Measurements from ENCODE around the gene BASP1. TPM values are rescaled to one million over a fixed set of nuclear protein-coding genes. Genes with fewer than 3 reads are reported as not detected.
"Not testable (repeated sequence)": the region's sequence is repeated elsewhere in the genome, so short reads cannot be mapped to it uniquely, and the experiment has no call there.

The BASP1 gene
- total RNA-seq, 1 donor from 2014 or later: 2.4 TPM

DNA sequence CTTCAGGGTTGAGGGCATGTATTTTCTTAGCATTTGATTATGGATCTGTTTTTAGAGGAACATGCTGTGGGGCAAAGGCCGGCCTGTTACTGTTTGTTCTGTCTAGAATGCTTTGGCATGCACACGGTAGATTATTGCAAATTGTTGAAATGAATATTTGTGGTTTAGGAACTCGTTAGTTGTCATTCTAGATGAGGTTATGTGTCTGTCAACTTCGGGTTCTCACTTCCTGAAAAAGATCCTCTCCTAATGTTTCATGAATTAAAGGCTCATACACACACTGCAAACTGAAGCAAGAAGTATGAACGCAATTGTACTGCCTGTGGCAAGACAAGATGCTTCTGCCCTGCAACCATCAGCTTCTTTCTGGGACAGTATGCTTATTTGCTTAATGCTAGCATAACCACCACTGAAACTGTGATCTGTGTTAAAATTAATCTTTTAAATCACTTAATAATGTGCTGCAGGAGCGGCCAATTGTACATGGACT, 99.6 kb downstream of the BASP1 start:
- DNase-seq (ENCODE audit: low read depth in 2 of 2): no peak

- DNase-seq (ENCODE audit: low read depth in 2 of 2): no peak
These were observed 100.0 kb downstream of the BASP1 start for GRCh38 chr5:17317473-17317872.

- not testable (repeated sequence) for DNase-seq (ENCODE audit: low read depth in 2 of 2)
These were observed 101.7 kb downstream of the BASP1 start for GRCh38 chr5:17319095-17319494.

DNA sequence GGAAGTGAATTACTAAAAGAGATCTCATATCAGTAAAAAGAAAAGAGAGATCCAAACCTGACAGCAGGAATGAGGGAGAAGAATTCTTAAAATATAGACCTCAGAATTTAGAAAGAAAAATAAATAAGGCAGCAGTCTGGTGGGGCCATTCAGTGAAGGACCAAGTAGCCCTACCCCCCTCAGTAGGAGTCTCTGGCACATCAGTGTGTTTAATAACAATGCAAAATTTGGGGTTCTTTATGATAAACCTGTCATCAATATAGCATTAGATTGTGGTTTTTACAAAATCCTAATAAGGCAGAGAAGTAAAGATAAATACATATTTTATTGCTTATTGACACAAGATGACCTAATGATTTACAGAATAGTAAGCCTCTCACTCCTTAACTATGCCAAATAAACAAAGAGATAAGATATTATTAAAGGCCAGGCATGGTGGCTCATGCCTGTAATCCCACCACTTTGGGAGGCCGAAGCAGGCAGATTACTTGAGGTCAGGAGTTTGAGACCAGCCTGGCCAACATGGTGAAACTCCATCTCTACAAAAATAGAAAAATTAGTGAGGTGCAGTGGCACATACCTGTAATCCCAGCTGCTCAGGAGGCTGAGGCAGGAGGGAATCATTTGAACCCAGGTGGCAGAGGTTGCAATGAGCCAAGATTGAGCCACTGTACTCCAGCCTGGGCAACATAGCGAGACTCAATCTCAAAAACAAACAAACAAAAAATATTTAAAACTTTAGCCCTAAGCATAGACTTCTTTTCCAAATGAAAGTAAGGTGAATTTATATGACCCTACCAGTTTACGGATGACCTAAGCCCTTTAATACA, 108.6 kb downstream of the BASP1 start:
- DNase-seq (ENCODE audit: low read depth in 2 of 2): no peak
